HEK293T (cell line): ENCODE results near the gene PARP3.
"Not testable (repeated sequence)": the region's sequence is repeated elsewhere in the genome, so short reads cannot be mapped to it uniquely, and the experiment has no call there.

ENCODE experiments used
- BHLHE40 ChIP-seq: fragments of 450-650 bp; IDR thresholded peaks from 2 replicates; pipeline ENCODE4 v1.6.1; 2016; ENCODE audit warnings: mild to moderate bottlenecking, moderate library complexity, borderline replicate concordance
- ELF4 ChIP-seq: fragments of 450-650 bp; IDR thresholded peaks from 2 replicates; pipeline ENCODE4 v1.6.1; 2017; ENCODE audit warnings: antibody characterized with exemption
- FOXA1 ChIP-seq: fragments of 450-650 bp; IDR thresholded peaks from 2 replicates; pipeline ENCODE4 v1.6.1; 2016; ENCODE audit warnings: mild to moderate bottlenecking
- FOXK2 ChIP-seq: fragments of 450-650 bp; IDR thresholded peaks from 2 replicates; pipeline ENCODE4 v1.6.1; 2016; ENCODE audit warnings: mild to moderate bottlenecking
- HDGF ChIP-seq: fragments of 450-650 bp; IDR thresholded peaks from 2 replicates; pipeline ENCODE4 v1.6.1; 2017; ENCODE audit warnings: antibody characterized with exemption, borderline replicate concordance

GRCh38 chr3:51900043-51900442, 42.1 kb upstream of the PARP3 start:
- not testable (repeated sequence) for TF ChIP-seq FOXA1, BHLHE40, HDGF, FOXK2, ELF4
